ENCODE measurements around the gene ZBTB47. TPM values are rescaled to one million over a fixed set of nuclear protein-coding genes. Genes with fewer than 3 reads are reported as not detected.

Gene ZBTB47
- polyA plus RNA-seq, 1 experiment = 7.8 TPM

DNA sequence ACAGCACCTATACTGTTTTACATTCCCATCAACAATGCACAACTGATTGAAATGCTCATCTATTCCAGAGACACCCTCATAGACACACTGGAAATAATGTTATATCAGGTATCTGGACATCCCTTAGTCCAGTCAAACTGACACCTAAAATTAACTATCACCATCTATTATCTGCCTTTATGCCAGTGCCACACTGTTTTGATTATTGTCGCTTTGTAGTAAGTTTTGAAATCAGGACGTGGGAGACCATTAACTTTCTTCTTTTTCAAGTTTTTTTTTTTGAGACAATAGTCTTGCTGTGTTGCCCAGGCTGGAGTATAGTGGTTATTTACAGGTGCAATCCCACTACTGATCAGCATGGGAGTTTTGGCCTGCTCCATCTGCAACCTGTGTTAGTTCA lies 22.4 kb downstream of the ZBTB47 start:
- Histone ChIP-seq H3K27me3 (ENCODE audit: control insufficient read depth, insufficient read depth, low read length) (peaks cover 3% of the 10 kb centered on the region), H3K4me3 (ENCODE audit: low read depth, low read length) (no peak overlapping the region), H3K27ac (ENCODE audit: low read depth, low read length) (no peak overlapping the region), H3K9me3 (ENCODE audit: control insufficient read depth, insufficient read depth, low read length) (peaks cover 4% of the 10 kb centered on the region; the same call in 1 of the 2 replicates)
- ChIA-PET POLR2A (no interaction called here), CTCF (no interaction called here)
- no peak for DNase-seq (ENCODE audit: low read depth, low spot score)
- TF ChIP-seq, protein P1, sequence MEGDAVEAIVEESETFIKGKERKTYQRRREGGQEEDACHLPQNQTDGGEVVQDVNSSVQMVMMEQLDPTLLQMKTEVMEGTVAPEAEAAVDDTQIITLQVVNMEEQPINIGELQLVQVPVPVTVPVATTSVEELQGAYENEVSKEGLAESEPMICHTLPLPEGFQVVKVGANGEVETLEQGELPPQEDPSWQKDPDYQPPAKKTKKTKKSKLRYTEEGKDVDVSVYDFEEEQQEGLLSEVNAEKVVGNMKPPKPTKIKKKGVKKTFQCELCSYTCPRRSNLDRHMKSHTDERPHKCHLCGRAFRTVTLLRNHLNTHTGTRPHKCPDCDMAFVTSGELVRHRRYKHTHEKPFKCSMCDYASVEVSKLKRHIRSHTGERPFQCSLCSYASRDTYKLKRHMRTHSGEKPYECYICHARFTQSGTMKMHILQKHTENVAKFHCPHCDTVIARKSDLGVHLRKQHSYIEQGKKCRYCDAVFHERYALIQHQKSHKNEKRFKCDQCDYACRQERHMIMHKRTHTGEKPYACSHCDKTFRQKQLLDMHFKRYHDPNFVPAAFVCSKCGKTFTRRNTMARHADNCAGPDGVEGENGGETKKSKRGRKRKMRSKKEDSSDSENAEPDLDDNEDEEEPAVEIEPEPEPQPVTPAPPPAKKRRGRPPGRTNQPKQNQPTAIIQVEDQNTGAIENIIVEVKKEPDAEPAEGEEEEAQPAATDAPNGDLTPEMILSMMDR (IDR thresholded peaks at IDR 0.05; ENCODE audit: low read depth, low read length) = no peak

DNA sequence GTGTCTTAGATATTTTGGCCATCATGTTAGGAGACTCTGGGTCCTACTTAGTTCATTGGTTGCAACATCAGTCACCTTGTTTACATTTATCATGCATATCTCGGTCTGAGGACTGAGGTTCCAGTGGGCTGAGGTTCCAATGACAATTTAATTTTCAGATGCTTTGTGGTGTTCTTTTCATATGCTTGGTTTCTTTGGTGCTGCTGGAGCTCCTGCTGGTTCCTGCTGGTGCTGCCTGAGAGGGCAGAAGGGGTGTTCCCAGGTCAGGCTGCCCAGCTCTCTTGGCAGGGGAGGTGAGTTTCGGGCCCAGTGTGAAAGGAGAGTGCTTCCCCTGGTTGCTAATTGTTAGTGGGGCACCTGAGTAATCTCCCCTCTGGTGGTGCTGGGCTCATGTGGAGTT lies 24.9 kb downstream of the ZBTB47 start:
- H3K27ac ChIP-seq (ENCODE audit: low read depth, low read length) = no peak overlapping the region
- H3K4me3 ChIP-seq (ENCODE audit: low read depth, low read length) = no peak overlapping the region
- H3K9me3 ChIP-seq (ENCODE audit: control insufficient read depth, insufficient read depth, low read length) = peaks cover 4% of the 10 kb centered on the region; the same call in 1 of the 2 replicates
- POLR2A ChIA-PET = no interaction called here
- TF ChIP-seq, protein P1 (IDR thresholded peaks at IDR 0.05; ENCODE audit: low read depth, low read length) = no peak
- no peaks in the 10 kb centered on the region for H3K27me3 ChIP-seq (ENCODE audit: control insufficient read depth, insufficient read depth, low read length)
- no peak for DNase-seq (ENCODE audit: low read depth, low spot score)
- CTCF ChIA-PET = no interaction called here

DNA sequence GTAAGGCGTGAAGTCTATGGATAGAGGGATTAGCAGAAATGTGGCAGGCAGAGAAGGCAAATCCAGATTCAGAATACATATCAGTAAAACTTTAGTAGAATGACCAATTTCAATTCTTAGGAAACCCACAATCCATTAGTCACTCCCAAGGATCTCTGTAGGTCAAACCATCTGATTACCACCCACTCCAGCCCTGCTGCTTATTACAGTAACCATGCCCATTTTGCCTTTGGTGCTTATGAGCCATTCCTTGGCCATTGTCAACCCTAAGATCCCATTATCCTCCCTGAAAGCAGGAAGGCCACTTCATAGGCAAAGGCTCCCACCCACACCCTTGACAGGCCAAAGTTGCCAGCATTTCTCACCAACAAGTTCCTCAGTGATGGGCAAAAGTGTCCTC lies 26.8 kb downstream of the ZBTB47 start:
- no peak overlapping the region for H3K4me3 ChIP-seq (ENCODE audit: low read depth, low read length)
- CTCF ChIA-PET = no interaction called here
- peaks cover 1% of the 10 kb centered on the region for H3K27me3 ChIP-seq (ENCODE audit: control insufficient read depth, insufficient read depth, low read length)
- TF ChIP-seq, protein P1 (IDR thresholded peaks at IDR 0.05; ENCODE audit: low read depth, low read length) = no peak
- H3K9me3 ChIP-seq (ENCODE audit: control insufficient read depth, insufficient read depth, low read length) = peaks cover 4% of the 10 kb centered on the region
- POLR2A ChIA-PET = no interaction called here
- no peak for DNase-seq (ENCODE audit: low read depth, low spot score)
- no peak overlapping the region for H3K27ac ChIP-seq (ENCODE audit: low read depth, low read length)

DNA sequence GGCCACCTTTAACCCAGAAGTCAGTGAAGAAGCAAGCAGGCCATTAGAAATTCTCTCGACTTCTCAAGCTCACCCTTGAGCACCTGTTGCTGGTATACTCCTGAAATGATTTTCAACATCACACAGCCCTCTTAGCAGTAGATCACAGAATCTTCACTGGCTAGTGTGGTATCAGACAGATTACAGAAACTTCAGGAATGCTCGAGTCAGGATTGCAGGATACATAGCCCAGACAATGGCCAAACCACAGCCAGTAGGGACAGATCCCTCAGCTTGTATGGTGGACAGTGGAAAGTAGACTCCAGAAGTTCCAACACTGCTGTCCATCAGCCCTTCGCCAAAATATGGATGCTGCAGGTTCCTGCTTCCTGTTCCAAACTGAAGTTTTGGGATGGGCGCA lies 27.3 kb downstream of the ZBTB47 start:
- TF ChIP-seq, protein P1 (IDR thresholded peaks at IDR 0.05; ENCODE audit: low read depth, low read length) = no peak
- H3K4me3 ChIP-seq (ENCODE audit: low read depth, low read length) = no peak overlapping the region
- ChIA-PET CTCF (no interaction called here), POLR2A (interaction anchor here (0.7 kb wide), 1 partner anchor 80 kb away, joined by 4 read pairs; the partner anchor contains the start of gene NKTR)
- peaks cover 6% of the 10 kb centered on the region for H3K27me3 ChIP-seq (ENCODE audit: control insufficient read depth, insufficient read depth, low read length)
- H3K27ac ChIP-seq (ENCODE audit: low read depth, low read length) = no peak overlapping the region
- DNase-seq (ENCODE audit: low read depth, low spot score) = no peak
- peaks cover 8% of the 10 kb centered on the region for H3K9me3 ChIP-seq (ENCODE audit: control insufficient read depth, insufficient read depth, low read length)

DNA sequence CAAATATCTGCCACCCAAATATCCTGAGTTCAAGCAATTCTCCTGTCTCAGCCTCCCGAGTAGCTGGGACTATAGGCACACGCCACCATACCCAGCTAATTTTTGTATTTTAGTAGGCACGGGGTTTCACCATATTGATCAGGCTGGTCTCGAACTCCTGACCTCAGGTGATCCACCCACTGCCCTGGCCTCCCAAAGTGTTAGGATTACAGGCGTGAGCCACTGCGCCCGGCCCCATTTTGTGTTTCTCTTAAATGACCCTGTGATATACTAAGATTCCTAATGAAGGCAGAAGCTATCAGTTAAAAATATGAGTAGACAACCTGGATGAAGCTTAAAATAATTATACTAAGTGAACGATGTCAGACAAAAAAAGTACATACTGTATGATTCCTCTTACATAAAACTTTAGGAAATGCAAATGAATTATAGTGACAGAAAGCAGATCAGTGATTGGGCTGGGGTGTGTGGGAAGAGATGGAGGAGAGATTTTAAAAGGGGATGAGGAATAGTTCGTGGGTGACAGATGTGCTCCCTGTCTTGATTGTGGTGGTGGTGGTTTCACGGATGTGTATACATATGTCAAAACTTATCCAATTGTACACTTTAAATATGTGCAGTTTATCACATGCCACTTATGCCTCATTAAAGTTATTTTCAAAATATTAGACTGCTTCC lies 28.0 kb downstream of the ZBTB47 start:
- H3K27me3 ChIP-seq (ENCODE audit: control insufficient read depth, insufficient read depth, low read length) = peaks cover 11% of the 10 kb centered on the region
- H3K27ac ChIP-seq (ENCODE audit: low read depth, low read length) = no peak overlapping the region
- ChIA-PET POLR2A (no interaction called here), CTCF (interaction anchor here (0.5 kb wide), 1 partner anchor 127 kb away, joined by 4 read pairs; no protein-coding TSS in a partner anchor)
- H3K9me3 ChIP-seq (ENCODE audit: control insufficient read depth, insufficient read depth, low read length) = peaks cover 11% of the 10 kb centered on the region; the same call in 1 of the 2 replicates
- H3K4me3 ChIP-seq (ENCODE audit: low read depth, low read length) = no peak overlapping the region
- TF ChIP-seq, protein P1 (IDR thresholded peaks at IDR 0.05; ENCODE audit: low read depth, low read length) = no peak
- DNase-seq (ENCODE audit: low read depth, low spot score) = no peak
